Measurements from ENCODE around the gene CCT2. TPM values are rescaled to one million over a fixed set of nuclear protein-coding genes. Genes with fewer than 3 reads are reported as not detected.

CCT2 gene
- total RNA-seq, 2 donors from 2014 or later: 104 to 223 TPM

GRCh38 chr12:69639400-69640016 lies 54.2 kb downstream of the CCT2 start:
- Histone ChIP-seq H3K4me3 (no peak overlapping the region), H3K9me3 (no peaks in the 10 kb centered on the region), H3K27me3 (no peaks in the 10 kb centered on the region), H3K4me1 (no peaks in the 10 kb centered on the region), H3K27ac (no peak overlapping the region), H3K9ac (ENCODE audit: low read depth in 2 of 2, low read length in 2 of 2) (no peak overlapping the region), H3K36me3 (no peaks in the 10 kb centered on the region)
- intact Hi-C loops (cut with DNase I): loop anchor here (10.0 kb wide), 2 partner anchors 255 to 345 kb away; no protein-coding TSS in a partner anchor
- DNase-seq: peak; percentile 66
- peak; percentile 83 for TF ChIP-seq CTCF (IDR thresholded peaks at IDR 0.05)

- TF ChIP-seq CTCF (IDR thresholded peaks at IDR 0.05): no peak
- no peak for DNase-seq
- no peaks in the 10 kb centered on the region for H3K27me3 ChIP-seq
- H3K4me3 ChIP-seq: no peak overlapping the region
- H3K9ac ChIP-seq (ENCODE audit: low read depth in 2 of 2, low read length in 2 of 2): no peak overlapping the region
- H3K4me1 ChIP-seq: no peaks in the 10 kb centered on the region
- H3K27ac ChIP-seq: no peak overlapping the region
- no peaks in the 10 kb centered on the region for H3K36me3 ChIP-seq
- no peaks in the 10 kb centered on the region for H3K9me3 ChIP-seq
- intact Hi-C loops (cut with DNase I): loop anchor here (10.0 kb wide), 1 partner anchor 257 kb away; no protein-coding TSS in a partner anchor
These were observed 56.3 kb downstream of the CCT2 start for GRCh38 chr12:69641546-69641945.

GRCh38 chr12:69642531-69642930 lies 57.3 kb downstream of the CCT2 start:
- Histone ChIP-seq H3K36me3 (no peaks in the 10 kb centered on the region), H3K27me3 (no peaks in the 10 kb centered on the region), H3K4me3 (no peak overlapping the region), H3K9ac (ENCODE audit: low read depth in 2 of 2, low read length in 2 of 2) (no peak overlapping the region), H3K9me3 (no peaks in the 10 kb centered on the region), H3K27ac (no peak overlapping the region), H3K4me1 (no peaks in the 10 kb centered on the region)
- intact Hi-C loops (cut with DNase I): loop anchor here (10.0 kb wide), 1 partner anchor 258 kb away; no protein-coding TSS in a partner anchor
- TF ChIP-seq CTCF (IDR thresholded peaks at IDR 0.05): no peak
- DNase-seq: no peak

GRCh38 chr12:69644511-69644910 lies 59.3 kb downstream of the CCT2 start:
- H3K9ac ChIP-seq (ENCODE audit: low read depth in 2 of 2, low read length in 2 of 2): no peak overlapping the region
- no peaks in the 10 kb centered on the region for H3K36me3 ChIP-seq
- intact Hi-C loops (cut with DNase I): loop anchor here (10.0 kb wide), 1 partner anchor 260 kb away; no protein-coding TSS in a partner anchor
- no peak overlapping the region for H3K27ac ChIP-seq
- H3K4me1 ChIP-seq: no peaks in the 10 kb centered on the region
- no peaks in the 10 kb centered on the region for H3K9me3 ChIP-seq
- no peaks in the 10 kb centered on the region for H3K27me3 ChIP-seq
- no peak for DNase-seq
- no peak for TF ChIP-seq CTCF (IDR thresholded peaks at IDR 0.05)
- no peak overlapping the region for H3K4me3 ChIP-seq

GRCh38 chr12:69645031-69645430 lies 59.8 kb downstream of the CCT2 start:
- DNase-seq: no peak
- TF ChIP-seq CTCF (IDR thresholded peaks at IDR 0.05): no peak
- H3K27me3 ChIP-seq: no peaks in the 10 kb centered on the region
- no peaks in the 10 kb centered on the region for H3K4me1 ChIP-seq
- no peaks in the 10 kb centered on the region for H3K36me3 ChIP-seq
- no peak overlapping the region for H3K9ac ChIP-seq (ENCODE audit: low read depth in 2 of 2, low read length in 2 of 2)
- H3K9me3 ChIP-seq: no peaks in the 10 kb centered on the region
- no peak overlapping the region for H3K27ac ChIP-seq
- H3K4me3 ChIP-seq: no peak overlapping the region
- intact Hi-C loops (cut with DNase I): loop anchor here (10.0 kb wide), 1 partner anchor 260 kb away; no protein-coding TSS in a partner anchor
